Measurements from ENCODE around the gene DYNC2H1.

Gene DYNC2H1

GRCh38 chr11:103077554-103077953 is 31.7 kb upstream of the DYNC2H1 start:
- Histone ChIP-seq H3K36me3 (ENCODE audit: control insufficient read depth in 2 of 2, insufficient read depth in 1 of 2, low read length in 2 of 2) (peaks cover 22 to 89% of the 10 kb centered on the region in 2 experiments), H3K4me3 (ENCODE audit: low read depth, low read length) (no peak overlapping the region), H3K9me3 (ENCODE audit: control insufficient read depth, insufficient read depth, low read depth, low read length) (no peaks in the 10 kb centered on the region), H3K27ac (ENCODE audit: extremely low read depth, low read depth, low read length) (no peak overlapping the region), H3K4me1 (ENCODE audit: control insufficient read depth, insufficient read depth, low read length) (no peaks in the 10 kb centered on the region)
- ChIA-PET CTCF (interaction anchor here (0.6 to 0.8 kb wide), 2 partner anchors 12 to 70 kb away, joined by 3 read pairs; no protein-coding TSS in a partner anchor), POLR2A (no interaction called here)
- TF ChIP-seq ZNF529 (tag by site-specific recombination; IDR thresholded peaks at IDR 0.05; ENCODE audit: insufficient replicate concordance): no peak
- no peak for TF ChIP-seq ZNF23 (tag by site-specific recombination; IDR thresholded peaks at IDR 0.05; ENCODE audit: borderline replicate concordance)
- TF ChIP-seq RBAK (tag by site-specific recombination; IDR thresholded peaks at IDR 0.05): no peak
- no peak for TF ChIP-seq ZNF596 (tag by site-specific recombination; IDR thresholded peaks at IDR 0.05)
- no peak for TF ChIP-seq ZNF560 (tag by site-specific recombination; IDR thresholded peaks at IDR 0.05; ENCODE audit: borderline replicate concordance)
- no peak for TF ChIP-seq ZNF341 (tag by site-specific recombination; IDR thresholded peaks at IDR 0.05; ENCODE audit: low read depth)
- TF ChIP-seq ZNF112 (tag by site-specific recombination; IDR thresholded peaks at IDR 0.05): no peak
- TF ChIP-seq TSHZ1 (tag by site-specific recombination; IDR thresholded peaks at IDR 0.05; ENCODE audit: borderline replicate concordance): no peak
- no peak for TF ChIP-seq ZSCAN23 (tag by site-specific recombination; IDR thresholded peaks at IDR 0.05)
- no peak for TF ChIP-seq REPIN1 (tag by site-specific recombination; IDR thresholded peaks at IDR 0.05; ENCODE audit: low read depth)
- TF ChIP-seq ZNF311 (tag by site-specific recombination; IDR thresholded peaks at IDR 0.05; ENCODE audit: borderline replicate concordance): no peak
- no peak for TF ChIP-seq ZNF707 (tag by site-specific recombination; IDR thresholded peaks at IDR 0.05)
- TF ChIP-seq KLF7 (tag by site-specific recombination; IDR thresholded peaks at IDR 0.05; ENCODE audit: borderline replicate concordance): no peak
- no peak for TF ChIP-seq ZNF654 (tag by site-specific recombination; IDR thresholded peaks at IDR 0.05; ENCODE audit: low read depth)
- TF ChIP-seq ZNF510 (tag by site-specific recombination; IDR thresholded peaks at IDR 0.05; ENCODE audit: insufficient replicate concordance): no peak
- no peak for TF ChIP-seq ZNF558 (tag by site-specific recombination; IDR thresholded peaks at IDR 0.05)
- TF ChIP-seq ZNF555 (tag by site-specific recombination; conservative IDR thresholded peaks at IDR 0.05): no peak
- TF ChIP-seq ZNF449 (tag by site-specific recombination; IDR thresholded peaks at IDR 0.05): no peak
- no peak for TF ChIP-seq ZNF274 (IDR thresholded peaks at IDR 0.05; ENCODE audit: low read length)
- TF ChIP-seq ZNF274 (tag by site-specific recombination; IDR thresholded peaks at IDR 0.05; ENCODE audit: borderline replicate concordance): no peak

- no peak for TF ChIP-seq ZNF169 (tag by site-specific recombination; IDR thresholded peaks at IDR 0.05)
- TF ChIP-seq ZNF121 (tag by site-specific recombination; IDR thresholded peaks at IDR 0.05): no peak
- TF ChIP-seq RBAK (tag by site-specific recombination; IDR thresholded peaks at IDR 0.05): no peak
- TF ChIP-seq ZNF391 (tag by site-specific recombination; IDR thresholded peaks at IDR 0.05; ENCODE audit: borderline replicate concordance, low read depth): no peak
- TF ChIP-seq ZNF211 (tag by site-specific recombination; IDR thresholded peaks at IDR 0.05; ENCODE audit: low read depth): no peak
- TF ChIP-seq ZNF664 (tag by site-specific recombination; IDR thresholded peaks at IDR 0.05): no peak
- no peak for TF ChIP-seq ZNF112 (tag by site-specific recombination; IDR thresholded peaks at IDR 0.05)
- Histone ChIP-seq H3K9me3 (ENCODE audit: control insufficient read depth, insufficient read depth, low read depth, low read length) (no peaks in the 10 kb centered on the region), H3K4me1 (ENCODE audit: control insufficient read depth, insufficient read depth, low read length) (no peaks in the 10 kb centered on the region), H3K27ac (ENCODE audit: extremely low read depth, low read depth, low read length) (no peak overlapping the region), H3K36me3 (ENCODE audit: control insufficient read depth in 2 of 2, insufficient read depth in 1 of 2, low read length in 2 of 2) (peaks cover 22 to 89% of the 10 kb centered on the region in 2 experiments), H3K4me3 (ENCODE audit: low read depth, low read length) (no peak overlapping the region)
- CTCF ChIA-PET: no interaction called here
- POLR2A ChIA-PET: no interaction called here
Observed at GRCh38 chr11:103078710-103079109, 30.5 kb upstream of the DYNC2H1 start.
